Calu3 (cell line): ENCODE results near the gene RTTN. TPM values are rescaled to one million over a fixed set of nuclear protein-coding genes. Genes with fewer than 3 reads are reported as not detected.

ENCODE experiments used
- BruUV-seq: library from RNA; stranded (reverse); fragments of 400-500 nt; replicated peaks from 2 replicates; lab custom pipeline; 2021; lab: Mats Ljungman, UMichigan
- CTCF ChIA-PET: fragments of 300-600 bp; sonication (Branson Sonifier 250); formaldehyde crosslinking; loops from one replicate; lab custom pipeline; 2022; ENCODE audit warnings: antibody characterized with exemption; lab: Charles Lee
- DNase-seq: peaks from one replicate; pipeline ENCODE4 v3.0.0; 2022
- H3K27ac Mint-ChIP-seq: one replicate; pipeline ENCODE4 v1.8.0; 2022; ENCODE audit warnings: mixed read lengths; ENCODE audit not compliant: unreplicated experiment
- H3K27me3 Mint-ChIP-seq: one replicate; pipeline ENCODE4 v1.8.0; 2022; ENCODE audit warnings: mixed read lengths; ENCODE audit not compliant: unreplicated experiment
- H3K36me3 Mint-ChIP-seq: one replicate; pipeline ENCODE4 v1.8.0; 2022; ENCODE audit warnings: mild to moderate bottlenecking, moderate library complexity, mixed read lengths; ENCODE audit not compliant: insufficient read depth, unreplicated experiment
- H3K4me1 Mint-ChIP-seq: one replicate; pipeline ENCODE4 v1.8.0; 2022; ENCODE audit warnings: mild to moderate bottlenecking, low read depth, mixed read lengths; ENCODE audit not compliant: unreplicated experiment
- H3K4me3 Mint-ChIP-seq: one replicate; pipeline ENCODE4 v1.8.0; 2022; ENCODE audit warnings: mild to moderate bottlenecking, low read depth, moderate library complexity, mixed read lengths; ENCODE audit not compliant: unreplicated experiment
- H3K9me3 Mint-ChIP-seq: one replicate; pipeline ENCODE4 v1.8.0; 2022; ENCODE audit warnings: low read depth, mixed read lengths; ENCODE audit not compliant: unreplicated experiment
- intact Hi-C: fragments of 100-400 bp; cut with micrococcal nuclease; formaldehyde crosslinking; loops from one replicate; pipeline ENCODE4 v1.10.0; 2022; ENCODE audit not compliant: unreplicated experiment
- total RNA-seq: library from RNA; stranded (reverse); gene quantifications from 2 replicates; pipeline ENCODE4 v1.2.3, GENCODE V29; 2022
- TF ChIP-seq, protein P1 (sequence below): fragments of 200-600 bp; IDR thresholded peaks from one replicate; pipeline ENCODE4 v1.8.0; 2022; ENCODE audit warnings: antibody characterized with exemption; ENCODE audit not compliant: unreplicated experiment

RTTN gene
- total RNA-seq, 1 experiment from 2014 or later = 22.7 TPM

- TF ChIP-seq, protein P1, sequence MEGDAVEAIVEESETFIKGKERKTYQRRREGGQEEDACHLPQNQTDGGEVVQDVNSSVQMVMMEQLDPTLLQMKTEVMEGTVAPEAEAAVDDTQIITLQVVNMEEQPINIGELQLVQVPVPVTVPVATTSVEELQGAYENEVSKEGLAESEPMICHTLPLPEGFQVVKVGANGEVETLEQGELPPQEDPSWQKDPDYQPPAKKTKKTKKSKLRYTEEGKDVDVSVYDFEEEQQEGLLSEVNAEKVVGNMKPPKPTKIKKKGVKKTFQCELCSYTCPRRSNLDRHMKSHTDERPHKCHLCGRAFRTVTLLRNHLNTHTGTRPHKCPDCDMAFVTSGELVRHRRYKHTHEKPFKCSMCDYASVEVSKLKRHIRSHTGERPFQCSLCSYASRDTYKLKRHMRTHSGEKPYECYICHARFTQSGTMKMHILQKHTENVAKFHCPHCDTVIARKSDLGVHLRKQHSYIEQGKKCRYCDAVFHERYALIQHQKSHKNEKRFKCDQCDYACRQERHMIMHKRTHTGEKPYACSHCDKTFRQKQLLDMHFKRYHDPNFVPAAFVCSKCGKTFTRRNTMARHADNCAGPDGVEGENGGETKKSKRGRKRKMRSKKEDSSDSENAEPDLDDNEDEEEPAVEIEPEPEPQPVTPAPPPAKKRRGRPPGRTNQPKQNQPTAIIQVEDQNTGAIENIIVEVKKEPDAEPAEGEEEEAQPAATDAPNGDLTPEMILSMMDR = no peak
- no peak overlapping the region for H3K4me3 Mint-ChIP-seq
These were observed 38.8 kb downstream of the RTTN start for GRCh38 chr18:70166668-70167067.

GRCh38 chr18:70165936-70166335 lies 39.6 kb downstream of the RTTN start:
- H3K27me3 Mint-ChIP-seq = no peaks in the 10 kb centered on the region
- TF ChIP-seq, protein P1 = no peak
- no TSS peak for BruUV-seq
- H3K4me3 Mint-ChIP-seq = no peak overlapping the region
- H3K36me3 Mint-ChIP-seq = no peaks in the 10 kb centered on the region
- no peaks in the 10 kb centered on the region for H3K9me3 Mint-ChIP-seq
- DNase-seq = no peak
- H3K4me1 Mint-ChIP-seq = peaks cover 24% of the 10 kb centered on the region
- H3K27ac Mint-ChIP-seq = no peak overlapping the region
- CTCF ChIA-PET = no interaction called here
- intact Hi-C loops = no loop called here

More at GRCh38 chr18:70166668-70167067, 38.8 kb downstream of the RTTN start:
- H3K27me3 Mint-ChIP-seq = no peaks in the 10 kb centered on the region
- CTCF ChIA-PET = no interaction called here
- intact Hi-C loops = no loop called here
- DNase-seq = no peak
- no peaks in the 10 kb centered on the region for H3K36me3 Mint-ChIP-seq
- no TSS peak for BruUV-seq
- no peaks in the 10 kb centered on the region for H3K9me3 Mint-ChIP-seq
- no peak overlapping the region for H3K27ac Mint-ChIP-seq
- H3K4me1 Mint-ChIP-seq = peaks cover 20% of the 10 kb centered on the region

DNA sequence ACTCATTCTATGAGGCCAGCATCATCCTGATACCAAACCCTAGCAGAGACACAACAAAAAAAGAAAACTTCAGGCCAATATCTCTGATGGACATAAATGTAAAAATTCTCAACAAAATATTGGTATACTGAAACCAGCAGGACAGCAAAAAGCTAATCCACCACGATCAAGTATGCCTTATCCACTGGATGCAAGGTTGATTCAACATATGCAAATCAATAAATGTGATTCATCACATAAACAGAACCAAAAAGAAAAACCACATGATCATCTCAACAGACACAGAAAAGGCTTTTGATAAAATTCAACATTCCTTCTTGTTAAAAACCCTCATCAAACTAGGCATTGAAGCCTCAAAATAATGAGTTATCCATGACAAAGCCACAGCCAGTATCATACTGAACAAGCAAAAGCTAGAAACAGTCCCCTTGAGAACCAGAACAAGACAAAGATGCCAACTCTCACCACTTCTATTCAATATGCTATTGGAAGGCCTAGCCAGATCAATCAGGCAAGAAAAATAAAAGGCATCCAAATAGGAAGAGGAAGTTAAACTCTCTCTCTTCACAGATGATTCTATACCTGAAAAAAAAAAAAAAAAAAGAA lies 45.3 kb downstream of the RTTN start:
- CTCF ChIA-PET = no interaction called here
- DNase-seq = no peak
- H3K27ac Mint-ChIP-seq = no peak overlapping the region
- H3K4me1 Mint-ChIP-seq = peaks cover 26% of the 10 kb centered on the region
- H3K36me3 Mint-ChIP-seq = no peaks in the 10 kb centered on the region
- H3K9me3 Mint-ChIP-seq = no peaks in the 10 kb centered on the region
- intact Hi-C loops = no loop called here
- BruUV-seq = no TSS peak
- H3K27me3 Mint-ChIP-seq = no peaks in the 10 kb centered on the region
- TF ChIP-seq, protein P1 = no peak
- H3K4me3 Mint-ChIP-seq = no peak overlapping the region

GRCh38 chr18:70158992-70159717 lies 46.3 kb downstream of the RTTN start:
- no peaks in the 10 kb centered on the region for H3K27me3 Mint-ChIP-seq
- no peak overlapping the region for H3K27ac Mint-ChIP-seq
- H3K9me3 Mint-ChIP-seq = no peaks in the 10 kb centered on the region
- TF ChIP-seq, protein P1 = no peak
- intact Hi-C loops = no loop called here
- H3K36me3 Mint-ChIP-seq = no peaks in the 10 kb centered on the region
- peaks cover 36% of the 10 kb centered on the region for H3K4me1 Mint-ChIP-seq
- CTCF ChIA-PET = no interaction called here
- no TSS peak for BruUV-seq
- no peak for DNase-seq
- no peak overlapping the region for H3K4me3 Mint-ChIP-seq
